HepG2 (cell line): Measurements from ENCODE around the gene SPATS2. TPM values are rescaled to one million over a fixed set of nuclear protein-coding genes. Genes with fewer than 3 reads are reported as not detected.
A peak's percentile ranks its signal among the peaks of the same experiment; 100 is the strongest.

Source experiments
- DRAP1 ChIP-seq: IDR thresholded peaks from 2 replicates; pipeline ENCODE4 v1.6.1; 2016; ENCODE audit warnings: missing genetic modification reagents, missing compliant biosample characterization
- ESRRA ChIP-seq: sonication (generic); formaldehyde crosslinking; IDR thresholded peaks from 2 replicates; pipeline ENCODE4 v1.5.1; 2020; ENCODE audit warnings: mild to moderate bottlenecking, low read depth, missing genetic modification reagents
- FUBP1 ChIP-seq: sonication (generic); formaldehyde crosslinking; IDR thresholded peaks from 2 replicates; pipeline ENCODE4 v1.5.1; 2020; ENCODE audit warnings: missing genetic modification reagents, mild to moderate bottlenecking, borderline replicate concordance
- KAT8 ChIP-seq: IDR thresholded peaks from 2 replicates; pipeline ENCODE4 v1.6.1; 2016; ENCODE audit warnings: missing genetic modification reagents, missing compliant biosample characterization
- KMT2B ChIP-seq: IDR thresholded peaks from 2 replicates; pipeline ENCODE4 v1.6.1; 2016; ENCODE audit warnings: missing genetic modification reagents, missing compliant biosample characterization
- TMF1 ChIP-seq: sonication (generic); formaldehyde crosslinking; IDR thresholded peaks from 2 replicates; pipeline ENCODE4 v1.8.1; 2022; ENCODE audit warnings: low read depth, missing genetic modification reagents
- XBP1 ChIP-seq: sonication (generic); formaldehyde crosslinking; IDR thresholded peaks from 2 replicates; pipeline ENCODE4 v1.5.0; 2020; ENCODE audit warnings: missing genetic modification reagents
- ZBTB40 ChIP-seq, 2 experiments: fragments of 450-650 bp in 1 of 2; sonication (generic) in 1 of 2; formaldehyde crosslinking in 1 of 2; IDR thresholded peaks; 2 replicates each; pipeline versions ENCODE4 v1.6.1 to v1.8.0; 2016 to 2022; ENCODE audit warnings: antibody characterized with exemption in 1 of 2, mild to moderate bottlenecking in 1 of 2, missing genetic modification reagents in 1 of 2
- ZC3H13 ChIP-seq: sonication (generic); formaldehyde crosslinking; IDR thresholded peaks from 2 replicates; pipeline ENCODE4 v1.8.1; 2023; ENCODE audit warnings: mild to moderate bottlenecking, missing genetic modification reagents, moderate library complexity
- ZNF354B ChIP-seq: sonication (generic); formaldehyde crosslinking; IDR thresholded peaks from 2 replicates; pipeline ENCODE4 v1.8.0; 2022; ENCODE audit warnings: mild to moderate bottlenecking, missing genetic modification reagents
- ZNF749 ChIP-seq: sonication (generic); formaldehyde crosslinking; IDR thresholded peaks from 2 replicates; pipeline ENCODE4 v1.8.0; 2022; ENCODE audit warnings: mild to moderate bottlenecking, missing genetic modification reagents, moderate library complexity, borderline replicate concordance
- ZNF761 ChIP-seq: sonication (generic); formaldehyde crosslinking; conservative IDR thresholded peaks from 2 replicates; pipeline ENCODE4 v1.4.0; 2020; ENCODE audit warnings: mild to moderate bottlenecking, missing genetic modification reagents
- ZNF781 ChIP-seq: sonication (generic); formaldehyde crosslinking; IDR thresholded peaks from 2 replicates; pipeline ENCODE4 v1.5.1; 2020; ENCODE audit warnings: borderline replicate concordance, mild to moderate bottlenecking, missing genetic modification reagents; ENCODE audit errors: not compliant biosample characterization
- ZNF878 ChIP-seq: sonication (generic); formaldehyde crosslinking; IDR thresholded peaks from 2 replicates; pipeline ENCODE4 v1.8.1; 2023; ENCODE audit warnings: mild to moderate bottlenecking, missing genetic modification reagents, moderate library complexity
- polyA plus RNA-seq, 8 experiments: library from polyadenylated mRNA; depleted of rRNA in 3 of 8; stranded (reverse) in 7 of 8; unstranded in 1 of 8; fragments of >200 nt; fragmentation: Illumina TruSeq in 4 of 8; extraction: Trizol in 4 of 8; gene quantifications; 2 replicates each; pipeline versions ENCODE4 v1.2.1 to v1.2.3, GENCODE V29; 2011 to 2016; ENCODE audit warnings: low read depth in 4 of 8, missing spikeins in 1 of 8, mixed read lengths in 1 of 8; ENCODE audit not compliant: insufficient read depth in 1 of 8
- total RNA-seq, 5 experiments: library from RNA; depleted of rRNA; stranded (reverse); fragments of >200 nt; fragmentation: Illumina TruSeq; extraction: Trizol; gene quantifications; 2 replicates each; pipeline ENCODE4 v1.2.3, GENCODE V29; 2016; ENCODE audit warnings: low read depth in 1 of 5
- TF ChIP-seq, protein P1 (sequence below): sonication (generic); formaldehyde crosslinking; IDR thresholded peaks from 2 replicates; pipeline ENCODE4 v1.8.0; 2022; ENCODE audit warnings: mild to moderate bottlenecking, missing genetic modification reagents, borderline replicate concordance

The SPATS2 gene
- total and polyA plus RNA-seq, 2 of the 13 experiments (the other 11 are each of a cell fraction or from before 2014, with no cell fraction given), result 19.3 to 28.1 TPM

- TF ChIP-seq ZNF749 (CRISPR knock-in tag), result peak; percentile 50; the same call in 1 of the 2 replicates
- TF ChIP-seq ZNF781 (CRISPR knock-in tag), result no peak
- TF ChIP-seq KAT8 (CRISPR knock-in tag), result peak; percentile 68
- TF ChIP-seq DRAP1 (CRISPR knock-in tag), result peak; percentile 36; the same call in 1 of the 2 replicates
- 0 out of 2 replicates have a peak, but pooled peaks have one; percentile 29 for TF ChIP-seq ZNF354B (CRISPR knock-in tag)
- TF ChIP-seq TMF1 (CRISPR knock-in tag), result peak; percentile 57
- peak; percentile 77; the same call in 1 of the 2 replicates for TF ChIP-seq KMT2B
- 0 out of 2 replicates have a peak, but pooled peaks have one; percentile 37 for TF ChIP-seq ZC3H13 (CRISPR knock-in tag)
- TF ChIP-seq FUBP1, result no peak
- TF ChIP-seq ZNF761 (CRISPR knock-in tag), result peak; percentile 23; the same call in 1 of the 2 replicates
- TF ChIP-seq ZNF878 (CRISPR knock-in tag), result peak; percentile 82; the same call in 1 of the 2 replicates
- TF ChIP-seq XBP1 (CRISPR knock-in tag), result no peak
- peak; percentile 59; the same call in 1 of the 2 replicates for TF ChIP-seq ESRRA (CRISPR knock-in tag)
- no peak for TF ChIP-seq ZBTB40 (IDR thresholded peaks at IDR 0.05)
- TF ChIP-seq ZBTB40 (CRISPR knock-in tag; IDR thresholded peaks at IDR 0.05), result peak; percentile 50; the same call in 1 of the 2 replicates
- TF ChIP-seq, protein P1, sequence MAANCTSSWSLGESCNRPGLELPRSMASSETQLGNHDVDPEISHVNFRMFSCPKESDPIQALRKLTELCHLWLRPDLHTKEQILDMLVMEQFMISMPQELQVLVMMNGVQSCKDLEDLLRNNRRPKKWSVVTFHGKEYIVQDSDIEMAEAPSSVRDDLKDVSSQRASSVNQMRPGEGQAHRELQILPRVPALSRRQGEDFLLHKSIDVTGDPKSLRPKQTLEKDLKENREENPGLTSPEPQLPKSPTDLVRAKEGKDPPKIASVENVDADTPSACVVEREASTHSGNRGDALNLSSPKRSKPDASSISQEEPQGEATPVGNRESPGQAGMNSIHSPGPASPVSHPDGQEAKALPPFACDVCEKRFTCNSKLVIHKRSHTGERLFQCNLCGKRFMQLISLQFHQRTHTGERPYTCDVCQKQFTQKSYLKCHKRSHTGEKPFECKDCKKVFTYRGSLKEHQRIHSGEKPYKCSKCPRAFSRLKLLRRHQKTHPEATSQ (CRISPR knock-in tag), result no peak
Measured at GRCh38 chr12:49366652-49367380, 446 bp upstream of the SPATS2 start (continued).
